HCT116 (cell line): ENCODE data around the gene OGA. TPM values are rescaled to one million over a fixed set of nuclear protein-coding genes. Genes with fewer than 3 reads are reported as not detected.

ENCODE experiments used
- ATAC-seq: fragments of 200-7000 bp; cut with Tn5 transposase; 2 replicates; pipeline ENCODE4 v1.9.1; 2020; ENCODE audit warnings: mild to moderate bottlenecking, moderate library complexity
- BruUV-seq: library from RNA; stranded (reverse); fragments of 400-500 nt; replicated peaks from 2 replicates; lab custom pipeline; 2021; lab: Mats Ljungman, UMichigan
- CTCF ChIA-PET: fragments of 300-600 bp; sonication (Branson Sonifier 250); formaldehyde crosslinking; loops from one replicate; lab custom pipeline; 2021; ENCODE audit warnings: antibody characterized with exemption; lab: Charles Lee
- POLR2A ChIA-PET: fragments of 300-600, 350-600 bp; sonication (Branson Sonifier 250); formaldehyde crosslinking; loops from one replicate; lab custom pipeline; 2021; ENCODE audit warnings: antibody characterized with exemption; lab: Charles Lee
- RAD21 ChIA-PET, 2 experiments: fragments of 300-600 bp; sonication (Branson Sonifier 250); formaldehyde crosslinking; loops; one replicate each; lab custom pipeline; 2023; ENCODE audit warnings: low total read pairs in 2 of 2; ENCODE audit not compliant: uncharacterized antibody in 2 of 2, unreplicated experiment in 2 of 2, low non-redundant PET in 1 of 2; lab: Charles Lee
- DNase-seq: peaks from one replicate; pipeline ENCODE4 v3.0.0-alpha.2; 2010; ENCODE audit warnings: low read depth, low spot score
- H2AFZ ChIP-seq: fragments of 200-600 bp; shearing (Covaris generic), sonication (generic); 2 replicates; pipeline ENCODE4 v1.6.1; 2017; ENCODE audit warnings: low read depth, mixed run types, mixed read lengths, antibody characterized with exemption, low read length; ENCODE audit not compliant: poor library complexity, severe bottlenecking
- H3K27ac ChIP-seq: 2 replicates; pipeline ENCODE4 v1.5.1; 2012; ENCODE audit warnings: low read depth, low read length
- H3K27me3 ChIP-seq: fragments of 200-600 bp; sonication (generic); 2 replicates; pipeline ENCODE4 v1.6.1; 2016; ENCODE audit warnings: mixed run types, low read length, mixed read lengths; ENCODE audit not compliant: insufficient read depth
- H3K36me3 ChIP-seq, 2 experiments: fragments of 200-500 bp in 1 of 2; fragments of 200-600 bp in 1 of 2; sonication (Bioruptor generic) in 1 of 2; sonication (generic) in 1 of 2; 2 replicates each; pipeline versions ENCODE4 v1.5.1 to v1.6.1; 2014 to 2016; ENCODE audit warnings: low read length in 2 of 2, inconsistent platforms in 1 of 2, mixed read lengths in 1 of 2, mixed run types in 1 of 2; ENCODE audit not compliant: insufficient read depth in 2 of 2, control insufficient read depth in 1 of 2
- H3K4me1 ChIP-seq, 2 experiments: fragments of 200-600 bp in 1 of 2; sonication (generic) in 1 of 2; 2 replicates each; pipeline versions ENCODE4 v1.5.1 to v1.6.1; 2012 to 2017; ENCODE audit warnings: low read length in 2 of 2, inconsistent platforms in 1 of 2, mild to moderate bottlenecking in 1 of 2, mixed read lengths in 1 of 2, mixed run types in 1 of 2, moderate library complexity in 1 of 2; ENCODE audit not compliant: insufficient read depth in 2 of 2, control insufficient read depth in 1 of 2
- H3K4me2 ChIP-seq: fragments of 200-600 bp; sonication (generic); 2 replicates; pipeline ENCODE4 v1.6.1; 2017; ENCODE audit warnings: mixed run types, low read length, mixed read lengths
- H3K4me3 ChIP-seq, 2 experiments: fragments of 200-600 bp in 1 of 2; sonication (generic) in 1 of 2; replicated peaks in 1 of 2; 2 replicates each; pipeline ENCODE4 v1.5.1; 2011 to 2016; ENCODE audit warnings: low read length in 2 of 2, control low read depth in 1 of 2, low read depth in 1 of 2, mild to moderate bottlenecking in 1 of 2, mixed read lengths in 1 of 2, mixed run types in 1 of 2
- H3K79me2 ChIP-seq: fragments of 200-600 bp; sonication (generic); 2 replicates; pipeline ENCODE4 v1.6.1; 2017; ENCODE audit warnings: mild to moderate bottlenecking, mixed run types, low read length, moderate library complexity, mixed read lengths; ENCODE audit not compliant: insufficient read depth
- H3K9ac ChIP-seq: fragments of 200-600 bp; sonication (generic); 2 replicates; pipeline ENCODE4 v1.6.1; 2016; ENCODE audit warnings: low read length, mixed read lengths
- H3K9me2 ChIP-seq: fragments of 200-600 bp; sonication (generic), shearing (Covaris generic); 2 replicates; pipeline ENCODE4 v1.6.1; 2017; ENCODE audit warnings: mixed run types, mild to moderate bottlenecking, moderate library complexity; ENCODE audit not compliant: insufficient read depth
- H3K9me3 ChIP-seq, 2 experiments: fragments of 200-500 bp in 1 of 2; fragments of 200-600 bp in 1 of 2; sonication (Bioruptor generic) in 1 of 2; sonication (generic) in 1 of 2; 2 replicates each; pipeline ENCODE4 v1.6.1; 2014 to 2017; ENCODE audit warnings: low read length in 2 of 2, mixed read lengths in 2 of 2, inconsistent platforms in 1 of 2, low read depth in 1 of 2, mild to moderate bottlenecking in 1 of 2, mixed run types in 1 of 2, moderate library complexity in 1 of 2; ENCODE audit not compliant: control insufficient read depth in 1 of 2, insufficient read depth in 1 of 2
- H4K20me1 ChIP-seq: fragments of 200-600 bp; sonication (generic), shearing (Covaris generic); 2 replicates; pipeline ENCODE4 v1.6.1; 2017; ENCODE audit warnings: mixed run types, mild to moderate bottlenecking, moderate library complexity; ENCODE audit not compliant: insufficient read depth
- CBX3 ChIP-seq: IDR thresholded peaks from 2 replicates; pipeline ENCODE4 v1.6.1; 2012; ENCODE audit warnings: low read depth
- CEBPB ChIP-seq: IDR thresholded peaks from 2 replicates; pipeline ENCODE4 v1.6.1; 2012; ENCODE audit warnings: low read depth
- EGR1 ChIP-seq: IDR thresholded peaks from 2 replicates; pipeline ENCODE4 v1.6.1; 2012; ENCODE audit warnings: low read depth
- EZH2 ChIP-seq: fragments of 200-600 bp; sonication (generic); IDR thresholded peaks from 2 replicates; pipeline ENCODE4 v1.6.1; 2017; ENCODE audit warnings: antibody characterized with exemption, mixed run types
- EZH2phosphoT487 ChIP-seq: fragments of 200-600 bp; IDR thresholded peaks from 2 replicates; pipeline ENCODE4 v1.6.1; 2018; ENCODE audit warnings: antibody characterized with exemption, borderline replicate concordance
- FOSL1 ChIP-seq: IDR thresholded peaks from 2 replicates; pipeline ENCODE4 v1.6.1; 2012; ENCODE audit warnings: low read depth
- JUND ChIP-seq: IDR thresholded peaks from 2 replicates; pipeline ENCODE4 v1.6.1; 2012
- POLR2A ChIP-seq: IDR thresholded peaks from 2 replicates; pipeline ENCODE4 v1.7.0; 2011; ENCODE audit warnings: borderline replicate concordance; ENCODE audit not compliant: insufficient read depth, insufficient read length; ENCODE audit errors: extremely low read depth
- POLR2AphosphoS5 ChIP-seq: IDR thresholded peaks from 2 replicates; pipeline ENCODE4 v1.6.1; 2011; ENCODE audit warnings: mild to moderate bottlenecking, low read depth, low read length, moderate library complexity
- RAD21 ChIP-seq: IDR thresholded peaks from 2 replicates; pipeline ENCODE4 v1.6.1; 2012; ENCODE audit warnings: low read depth, mild to moderate bottlenecking
- SIN3A ChIP-seq: IDR thresholded peaks from 2 replicates; pipeline ENCODE4 v1.6.1; 2012; ENCODE audit warnings: low read depth
- SP1 ChIP-seq: IDR thresholded peaks from 2 replicates; pipeline ENCODE4 v1.6.1; 2012; ENCODE audit warnings: low read depth
- SRF ChIP-seq: IDR thresholded peaks from 2 replicates; pipeline ENCODE4 v1.6.1; 2012; ENCODE audit warnings: low read depth
- TCF7L2 ChIP-seq: IDR thresholded peaks from 2 replicates; pipeline ENCODE4 v1.7.0; 2011; ENCODE audit warnings: borderline replicate concordance, inconsistent platforms; ENCODE audit not compliant: insufficient read depth, insufficient read length; ENCODE audit errors: extremely low read depth
- YY1 ChIP-seq: IDR thresholded peaks from 2 replicates; pipeline ENCODE4 v1.6.1; 2011; ENCODE audit warnings: low read length, low read depth, moderate library complexity, mild to moderate bottlenecking; ENCODE audit not compliant: insufficient replicate concordance; ENCODE audit errors: extremely low read depth
- ZFX ChIP-seq: fragments of 450-650 bp; IDR thresholded peaks from 2 replicates; pipeline ENCODE4 v1.6.1; 2017
- ZNF274 ChIP-seq: fragments of 200-500 bp; sonication (Bioruptor generic); IDR thresholded peaks from 2 replicates; pipeline ENCODE4 v1.6.1; 2014; ENCODE audit warnings: mild to moderate bottlenecking, low read depth, low read length, inconsistent platforms
- intact Hi-C: fragments of 100-400 bp; cut with micrococcal nuclease; formaldehyde crosslinking; loops from 2 replicates; pipeline ENCODE4 v1.10.0; 2022
- total RNA-seq: library from RNA; stranded (reverse); gene quantifications from one replicate; pipeline ENCODE4 v1.2.1, GENCODE V29; 2021; ENCODE audit not compliant: unreplicated experiment
- TF ChIP-seq, protein P1 (sequence below): IDR thresholded peaks from 2 replicates; pipeline ENCODE4 v1.6.1; 2012; ENCODE audit warnings: low read depth
- TF ChIP-seq, protein P2 (sequence below): IDR thresholded peaks from 2 replicates; pipeline ENCODE4 v1.6.1; 2012
- TF ChIP-seq, protein P3 (sequence below): IDR thresholded peaks from 2 replicates; pipeline ENCODE4 v1.6.1; 2012

The OGA gene
- total RNA-seq, 1 experiment from 2014 or later = 127 TPM

DNA sequence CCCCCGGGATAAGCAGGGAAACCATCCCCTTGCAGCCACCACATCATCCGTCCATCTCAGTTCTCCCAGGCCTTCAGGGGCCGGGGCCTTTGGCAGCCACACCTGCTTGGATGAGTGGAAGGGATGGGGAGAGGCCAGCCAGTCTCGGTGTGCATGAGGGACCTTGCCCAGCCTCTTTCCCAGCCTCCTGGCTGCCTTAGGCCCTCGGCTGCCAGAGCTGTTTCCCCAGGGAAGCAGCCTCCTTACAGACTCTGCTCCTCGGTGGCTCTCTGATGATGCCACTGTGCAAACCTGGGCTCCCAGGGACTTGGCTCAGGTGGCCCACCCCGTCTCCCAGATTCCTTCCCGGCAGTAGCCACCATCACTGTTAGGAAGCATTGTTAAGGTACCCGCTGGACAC, 57.0 kb downstream of the OGA start:
- H3K9me3 ChIP-seq = no peaks in the 10 kb centered on the region
- no TSS peak for BruUV-seq
- H2AFZ ChIP-seq = no peak overlapping the region
- no peak overlapping the region for H3K9ac ChIP-seq
- no peaks in the 10 kb centered on the region for H3K36me3 ChIP-seq
- H3K9me2 ChIP-seq = no peaks in the 10 kb centered on the region
- DNase-seq (no peak), ATAC-seq (no peak)
- ChIA-PET RAD21 (no interaction called here), CTCF (no interaction called here)
- peaks cover 11% of the 10 kb centered on the region; the same call in 1 of the 2 replicates for H3K27me3 ChIP-seq
- H3K4me3 ChIP-seq = no peak overlapping the region
- no peaks in the 10 kb centered on the region for H3K79me2 ChIP-seq
- no peak for TF ChIP-seq SP1
- TF ChIP-seq, protein P1, sequence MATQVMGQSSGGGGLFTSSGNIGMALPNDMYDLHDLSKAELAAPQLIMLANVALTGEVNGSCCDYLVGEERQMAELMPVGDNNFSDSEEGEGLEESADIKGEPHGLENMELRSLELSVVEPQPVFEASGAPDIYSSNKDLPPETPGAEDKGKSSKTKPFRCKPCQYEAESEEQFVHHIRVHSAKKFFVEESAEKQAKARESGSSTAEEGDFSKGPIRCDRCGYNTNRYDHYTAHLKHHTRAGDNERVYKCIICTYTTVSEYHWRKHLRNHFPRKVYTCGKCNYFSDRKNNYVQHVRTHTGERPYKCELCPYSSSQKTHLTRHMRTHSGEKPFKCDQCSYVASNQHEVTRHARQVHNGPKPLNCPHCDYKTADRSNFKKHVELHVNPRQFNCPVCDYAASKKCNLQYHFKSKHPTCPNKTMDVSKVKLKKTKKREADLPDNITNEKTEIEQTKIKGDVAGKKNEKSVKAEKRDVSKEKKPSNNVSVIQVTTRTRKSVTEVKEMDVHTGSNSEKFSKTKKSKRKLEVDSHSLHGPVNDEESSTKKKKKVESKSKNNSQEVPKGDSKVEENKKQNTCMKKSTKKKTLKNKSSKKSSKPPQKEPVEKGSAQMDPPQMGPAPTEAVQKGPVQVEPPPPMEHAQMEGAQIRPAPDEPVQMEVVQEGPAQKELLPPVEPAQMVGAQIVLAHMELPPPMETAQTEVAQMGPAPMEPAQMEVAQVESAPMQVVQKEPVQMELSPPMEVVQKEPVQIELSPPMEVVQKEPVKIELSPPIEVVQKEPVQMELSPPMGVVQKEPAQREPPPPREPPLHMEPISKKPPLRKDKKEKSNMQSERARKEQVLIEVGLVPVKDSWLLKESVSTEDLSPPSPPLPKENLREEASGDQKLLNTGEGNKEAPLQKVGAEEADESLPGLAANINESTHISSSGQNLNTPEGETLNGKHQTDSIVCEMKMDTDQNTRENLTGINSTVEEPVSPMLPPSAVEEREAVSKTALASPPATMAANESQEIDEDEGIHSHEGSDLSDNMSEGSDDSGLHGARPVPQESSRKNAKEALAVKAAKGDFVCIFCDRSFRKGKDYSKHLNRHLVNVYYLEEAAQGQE = no peak
- TF ChIP-seq FOSL1 = no peak
- TF ChIP-seq, protein P2, sequence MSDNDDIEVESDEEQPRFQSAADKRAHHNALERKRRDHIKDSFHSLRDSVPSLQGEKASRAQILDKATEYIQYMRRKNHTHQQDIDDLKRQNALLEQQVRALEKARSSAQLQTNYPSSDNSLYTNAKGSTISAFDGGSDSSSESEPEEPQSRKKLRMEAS = no peak
- no peak for TF ChIP-seq ZFX
- TF ChIP-seq, protein P3, sequence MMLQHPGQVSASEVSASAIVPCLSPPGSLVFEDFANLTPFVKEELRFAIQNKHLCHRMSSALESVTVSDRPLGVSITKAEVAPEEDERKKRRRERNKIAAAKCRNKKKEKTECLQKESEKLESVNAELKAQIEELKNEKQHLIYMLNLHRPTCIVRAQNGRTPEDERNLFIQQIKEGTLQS = no peak
- no peak for TF ChIP-seq POLR2A
- no peak for TF ChIP-seq YY1
- TF ChIP-seq RAD21 = no peak
- TF ChIP-seq EGR1 = no peak
- no peak for TF ChIP-seq EZH2
- TF ChIP-seq TCF7L2 = no peak
- no peak for TF ChIP-seq SRF
- TF ChIP-seq CEBPB = no peak
- TF ChIP-seq POLR2AphosphoS5 = no peak
- no peak for TF ChIP-seq CBX3
- TF ChIP-seq ZNF274 = no peak
- TF ChIP-seq SIN3A = no peak
- TF ChIP-seq EZH2phosphoT487 = no peak
- TF ChIP-seq JUND = no peak
- TF ChIP-seq, all 23 proteins: peak for 0
- POLR2A ChIA-PET = no interaction called here
- H3K27ac ChIP-seq = no peak overlapping the region
- no peaks in the 10 kb centered on the region; a peak in 1 of 4 replicates for H3K4me1 ChIP-seq
- intact Hi-C loops = no loop called here
- no peak overlapping the region for H3K4me2 ChIP-seq
- H4K20me1 ChIP-seq = no peaks in the 10 kb centered on the region
